GM19239 (cell line): ENCODE measurements around the gene NSDHL.

Source experiments
- DNase-seq: peaks from one replicate; pipeline ENCODE4 v3.0.0; 2011; ENCODE audit warnings: low spot score; ENCODE audit not compliant: insufficient read length
- FAIRE-seq: peaks from 2 replicates; lab custom pipeline; 2011; peaks lifted over from hg19 to GRCh38; lab: Jason Lieb, UNC

The NSDHL gene

DNA sequence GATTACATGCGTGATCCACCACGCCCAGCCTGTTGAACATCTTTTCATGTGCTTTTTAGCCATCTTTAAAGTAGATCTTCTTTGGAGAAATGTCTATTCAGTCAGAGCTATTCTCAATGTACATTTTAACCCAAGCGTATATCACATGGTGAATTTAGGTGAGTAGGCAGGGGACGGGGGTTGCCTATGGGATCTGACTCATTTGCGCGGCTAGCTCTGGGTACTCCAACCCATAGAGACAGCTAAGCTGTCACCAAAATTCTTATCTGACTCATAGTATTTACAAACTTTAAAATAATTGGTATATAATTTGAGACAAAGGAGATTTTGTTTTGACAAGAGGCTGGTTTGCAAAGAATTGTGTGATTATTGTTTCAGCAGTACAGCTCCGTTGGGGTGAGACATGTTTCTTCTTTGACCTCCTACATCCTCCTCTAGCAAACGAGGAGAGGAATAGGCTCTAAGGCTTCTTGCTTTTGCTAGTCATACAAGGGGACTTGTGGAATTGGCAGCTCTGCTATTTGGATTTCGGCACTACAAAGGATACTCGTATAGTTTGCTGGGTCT lies 12.0 kb downstream of the NSDHL start:
- FAIRE-seq (no peak), DNase-seq (no peak)

DNA sequence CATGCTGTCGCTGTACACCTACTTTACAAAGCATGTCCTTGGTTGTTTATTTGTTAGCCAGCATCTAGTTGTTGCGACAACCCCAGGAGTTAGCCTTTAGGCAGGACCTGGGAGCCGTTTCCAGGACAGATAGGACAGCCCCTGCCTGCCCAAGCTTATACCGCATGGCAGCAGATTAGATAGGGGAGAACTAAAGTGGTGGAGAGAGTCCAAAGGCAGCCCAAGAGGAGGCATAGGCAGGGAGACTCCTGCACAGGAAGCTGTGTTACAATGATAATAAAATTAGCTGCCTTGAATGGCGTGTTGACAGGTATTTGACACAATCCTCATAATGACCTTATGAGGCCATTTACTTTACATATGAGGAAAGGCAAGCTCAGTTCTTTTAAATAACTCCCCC lies 13.0 kb downstream of the NSDHL start:
- no peak for FAIRE-seq
- no peak for DNase-seq

DNA sequence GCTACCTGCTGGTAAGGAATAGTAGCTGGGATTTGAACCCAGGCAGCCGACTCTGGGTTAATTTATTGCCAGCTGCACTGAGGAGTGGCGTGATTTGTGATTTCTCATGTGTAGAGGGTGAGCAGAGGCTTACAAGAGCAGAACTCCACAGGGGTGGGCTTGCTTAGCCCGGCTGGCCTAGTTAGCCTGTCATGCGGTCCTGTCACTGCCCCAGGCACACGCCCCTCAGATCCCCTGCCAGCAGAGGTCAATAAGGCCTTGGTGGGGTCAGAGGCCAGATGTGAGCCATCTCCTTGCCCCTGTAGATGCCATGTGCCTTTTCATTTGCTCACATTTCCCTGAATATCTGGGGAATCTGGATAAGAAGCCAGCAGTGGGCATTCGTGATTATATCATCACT lies 13.4 kb downstream of the NSDHL start:
- FAIRE-seq, result no peak
- no peak for DNase-seq

DNA sequence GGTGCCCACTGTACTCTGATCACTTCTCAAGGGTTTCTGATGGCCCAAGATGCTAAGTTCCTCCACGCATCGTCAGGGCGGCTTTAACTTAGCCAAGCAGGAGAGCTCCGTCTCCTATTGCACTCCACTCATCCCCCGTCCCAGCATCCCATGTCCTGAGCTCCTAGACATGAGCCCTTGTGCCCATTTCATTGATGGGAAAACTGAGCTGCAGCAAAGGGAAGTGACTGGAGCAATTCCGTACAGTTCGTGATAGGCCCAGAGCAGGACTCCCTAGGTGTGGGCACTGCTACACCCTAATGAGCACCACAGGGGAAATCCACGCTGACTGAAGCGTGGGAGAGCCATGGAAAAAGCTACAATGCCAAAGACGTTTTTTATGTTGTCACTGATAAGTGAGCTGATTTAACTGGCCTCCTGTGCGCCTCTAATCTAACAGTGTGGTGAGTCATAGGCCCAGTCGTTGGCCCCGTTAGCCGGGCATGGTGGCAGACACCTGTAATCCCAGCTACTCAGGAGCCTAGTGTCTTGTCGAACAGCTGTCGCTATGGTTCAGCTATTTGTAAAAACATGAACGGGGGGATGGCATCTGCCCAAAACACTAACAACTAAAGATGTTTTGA lies 14.9 kb downstream of the NSDHL start:
- FAIRE-seq (no peak), DNase-seq (no peak)

DNA sequence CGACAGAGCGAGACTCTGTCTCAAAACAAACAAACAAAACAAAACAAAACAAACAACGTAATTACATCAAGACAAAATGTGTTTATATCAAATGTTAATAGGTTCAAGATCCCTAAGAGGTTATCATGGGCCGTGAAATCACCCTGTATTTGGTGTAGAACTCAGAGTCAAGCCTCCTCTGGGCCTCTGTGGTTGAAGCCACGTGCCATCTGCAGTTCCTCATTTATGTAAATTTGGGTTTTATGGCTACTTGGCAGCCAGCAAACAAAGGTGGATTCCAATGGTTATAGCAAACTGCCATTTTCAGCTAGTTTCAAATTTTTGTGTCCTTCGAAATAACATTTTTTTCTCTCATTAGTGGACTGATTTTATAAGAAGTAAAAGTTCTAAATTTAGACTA lies 16.4 kb downstream of the NSDHL start:
- FAIRE-seq, result no peak
- no peak for DNase-seq

DNA sequence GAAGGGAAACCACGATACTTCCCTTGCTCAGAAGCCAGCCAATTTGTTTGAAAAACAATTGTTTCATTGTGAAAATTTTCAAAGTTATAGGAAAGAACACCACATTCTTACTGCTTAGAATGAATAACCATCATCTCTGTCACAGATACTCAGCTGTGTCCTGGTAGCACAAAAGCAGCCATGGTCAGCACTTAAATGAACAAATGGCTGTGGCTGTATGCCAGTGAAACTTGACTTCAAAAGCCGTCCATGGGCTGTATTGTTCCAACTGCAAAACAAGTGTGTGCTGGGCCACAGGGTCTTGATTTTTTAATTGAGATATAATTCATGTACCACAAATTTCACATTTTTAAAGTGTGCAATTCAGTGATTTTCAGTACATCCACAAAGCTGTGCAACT lies 19.6 kb downstream of the NSDHL start:
- DNase-seq (no peak), FAIRE-seq (no peak)

DNA sequence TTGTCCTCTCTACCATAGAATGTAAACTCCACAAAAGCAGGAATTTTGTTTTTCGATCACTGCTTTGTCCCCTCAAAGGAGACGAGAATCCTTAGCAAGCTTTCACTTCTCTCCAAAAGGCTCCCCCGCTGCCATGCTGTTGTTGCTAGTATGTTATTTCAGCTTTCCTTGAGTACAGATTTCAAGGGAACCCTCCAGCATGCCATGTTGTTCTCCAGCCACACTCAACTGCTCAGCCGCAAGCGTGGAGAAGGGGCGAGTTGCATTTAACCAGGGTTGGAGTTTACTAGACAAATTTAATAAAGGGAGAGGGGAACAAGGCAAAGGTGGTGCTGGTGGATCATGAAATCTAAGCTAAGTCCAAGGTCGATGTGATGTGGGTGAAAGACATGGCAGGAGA lies 23.1 kb downstream of the NSDHL start:
- no peak for DNase-seq
- no peak for FAIRE-seq

DNA sequence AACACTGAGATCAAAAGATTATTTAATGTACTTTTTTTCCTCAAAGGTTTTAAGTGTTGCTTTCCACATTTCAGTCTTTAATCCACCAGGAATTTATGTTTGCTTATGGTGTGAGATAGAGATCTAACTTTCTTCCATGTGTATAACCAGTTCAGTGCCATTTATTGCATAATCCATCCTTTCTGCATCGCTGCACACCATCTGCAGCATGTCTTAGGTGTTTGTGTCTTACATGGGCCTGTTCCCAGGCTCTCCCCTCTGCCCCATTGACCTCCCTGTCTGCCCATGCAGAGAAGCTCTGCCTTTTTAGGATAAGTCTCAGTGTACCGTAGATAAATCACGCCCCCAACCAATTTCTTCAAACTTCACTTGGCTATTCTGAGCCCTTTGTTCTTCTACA lies 30.3 kb downstream of the NSDHL start:
- DNase-seq (no peak), FAIRE-seq (no peak)

DNA sequence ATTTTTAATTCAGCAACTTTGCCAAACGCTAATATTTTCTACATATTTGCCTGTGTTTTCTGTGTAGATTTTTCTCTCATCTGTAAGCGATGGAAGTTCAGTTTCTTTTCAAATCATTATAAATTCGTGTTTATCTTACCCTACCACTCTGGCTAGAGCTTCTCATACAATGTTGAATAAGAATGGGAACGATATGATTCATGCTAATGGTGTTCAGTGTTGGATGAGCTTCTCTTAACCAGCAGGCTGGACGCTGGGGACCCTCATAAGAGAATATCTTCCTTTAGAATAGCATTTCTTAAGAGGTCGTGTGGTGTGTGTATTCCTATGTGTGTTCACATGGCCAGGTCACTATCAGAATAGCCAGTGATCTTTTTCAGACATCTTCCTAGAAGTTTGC lies 31.0 kb downstream of the NSDHL start:
- DNase-seq (no peak), FAIRE-seq (no peak)

DNA sequence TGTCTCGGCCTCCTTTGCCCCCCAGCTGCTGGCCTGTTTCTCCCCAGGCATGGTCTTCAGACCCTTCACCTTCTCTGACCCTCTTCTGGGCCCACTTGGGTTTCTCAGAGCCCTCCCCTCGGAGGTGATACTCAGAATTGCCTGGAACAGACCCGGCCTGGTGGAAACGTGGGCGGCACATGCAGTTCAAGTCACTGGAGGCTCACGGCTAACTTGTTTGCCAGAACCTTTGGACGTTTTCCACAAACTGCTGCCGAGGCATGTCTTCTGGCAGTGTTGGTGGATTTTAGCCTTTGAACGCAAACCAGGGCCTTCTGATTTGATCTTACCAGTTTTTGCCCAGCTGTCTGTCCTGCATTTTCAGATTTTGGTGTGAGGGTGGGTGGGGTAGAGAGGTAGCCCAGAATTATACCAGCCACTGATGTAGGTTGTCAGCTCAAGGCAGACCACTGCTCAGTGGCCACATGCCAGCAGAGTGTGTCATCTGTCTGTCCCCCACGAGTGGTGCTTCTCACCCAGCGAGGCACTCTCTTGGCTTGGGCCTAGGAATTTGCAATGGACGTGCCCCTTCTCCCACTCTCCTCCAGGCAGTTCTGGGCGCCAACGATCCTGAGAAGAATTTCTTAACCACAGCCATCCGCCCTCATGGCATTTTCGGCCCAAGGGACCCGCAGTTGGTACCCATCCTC lies 34.5 kb downstream of the NSDHL start:
- FAIRE-seq (no peak), DNase-seq (no peak)

DNA sequence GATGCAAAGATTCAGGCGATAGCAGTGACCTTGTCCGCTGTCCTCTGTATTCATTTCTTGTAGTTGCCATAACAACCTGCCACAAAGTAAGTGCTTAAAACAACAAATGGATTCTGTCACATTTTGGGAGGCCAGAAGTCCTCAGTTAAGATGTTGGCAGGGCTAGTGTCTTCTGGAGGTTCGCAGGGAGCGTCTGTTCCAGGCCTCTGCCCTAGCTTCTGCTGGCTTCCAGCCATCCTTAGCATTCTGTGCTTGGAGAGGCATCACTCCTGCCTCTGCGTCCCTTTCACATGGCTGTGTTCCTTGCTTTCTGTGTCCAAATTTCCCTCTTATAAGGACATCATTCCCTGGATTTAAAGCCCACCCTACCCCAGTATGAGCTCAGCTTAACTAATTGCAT lies 35.5 kb downstream of the NSDHL start:
- no peak for FAIRE-seq
- no peak for DNase-seq

DNA sequence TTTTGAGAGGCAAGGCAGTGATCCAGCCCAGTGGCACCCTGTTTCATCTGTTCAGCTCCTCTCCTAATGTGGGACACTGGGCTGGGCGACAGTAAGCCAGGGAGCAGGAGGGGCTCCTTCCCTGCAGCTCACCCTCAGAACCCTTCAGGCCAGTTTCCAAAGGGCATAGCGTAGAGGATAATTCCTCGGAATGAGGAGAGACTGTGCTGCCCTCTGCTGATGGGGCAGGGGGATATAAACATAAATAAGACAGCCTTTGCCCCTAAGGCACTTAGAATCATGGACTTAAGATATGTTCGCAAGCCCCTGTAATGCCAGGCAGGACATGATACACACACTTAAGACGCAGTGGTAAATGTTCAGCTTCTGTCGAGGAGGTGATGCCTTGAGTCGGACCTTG lies 39.1 kb downstream of the NSDHL start:
- no peak for DNase-seq
- no peak for FAIRE-seq

DNA sequence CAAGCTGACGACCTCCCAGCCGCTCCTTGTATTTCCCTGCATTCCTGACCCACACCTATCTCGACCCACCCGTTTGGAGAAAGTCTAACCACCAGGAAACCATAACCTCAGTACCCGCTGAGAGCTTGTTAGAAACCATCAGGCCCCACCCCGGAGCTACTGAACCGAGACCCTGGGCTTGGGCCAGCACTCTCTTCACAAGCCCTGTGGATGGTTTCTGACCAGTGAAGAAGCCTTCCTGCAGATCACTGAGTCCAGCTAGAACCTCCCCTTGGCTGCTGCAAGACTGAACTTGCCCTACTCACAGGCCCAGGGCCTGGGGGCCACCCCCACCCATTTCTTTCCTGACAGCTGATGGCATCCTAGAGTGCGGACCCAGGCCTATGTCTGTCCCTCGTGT lies 40.4 kb downstream of the NSDHL start:
- FAIRE-seq (no peak), DNase-seq (no peak)

DNA sequence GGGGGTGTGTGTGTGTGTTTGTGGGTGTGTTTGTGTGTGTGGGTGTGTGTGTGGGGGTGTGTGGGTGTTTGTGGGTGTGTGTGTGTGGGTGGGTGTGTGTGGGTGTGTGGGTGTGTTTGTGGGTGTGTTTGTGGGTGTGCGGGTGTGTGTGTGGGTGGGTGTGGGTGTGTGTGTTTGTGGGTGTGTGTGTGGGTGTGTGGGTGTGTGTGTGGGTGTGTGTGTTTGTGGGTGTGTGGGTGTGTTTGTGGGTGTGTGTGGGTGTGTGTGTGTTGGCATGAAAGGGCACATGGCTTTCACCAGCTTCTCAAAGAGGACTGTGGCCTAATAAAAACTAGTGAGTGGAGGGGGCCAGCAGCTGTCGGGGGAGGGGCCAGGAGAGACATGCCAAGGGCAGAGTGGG lies 41.7 kb downstream of the NSDHL start:
- no peak for DNase-seq
- FAIRE-seq, result no peak

DNA sequence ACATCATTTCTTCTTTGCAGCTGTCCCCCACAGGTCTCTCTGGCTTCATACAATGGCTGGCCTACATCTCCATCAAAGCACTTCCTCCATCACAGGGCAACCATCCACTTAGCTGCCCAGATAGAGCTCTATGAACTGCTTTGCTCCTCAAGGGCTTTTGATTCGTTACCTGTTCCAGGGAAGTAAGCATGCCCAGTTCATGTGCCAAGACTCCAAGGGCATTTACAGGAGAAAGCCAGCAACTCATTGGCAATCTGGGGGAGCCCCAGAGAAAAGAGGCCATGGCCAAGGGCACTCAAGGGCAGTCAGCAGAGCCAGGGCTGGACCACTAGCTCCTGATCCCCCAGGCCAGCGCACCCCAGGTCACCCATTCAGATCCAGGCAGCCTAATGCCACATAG lies 42.5 kb downstream of the NSDHL start:
- FAIRE-seq (no peak), DNase-seq (no peak)

DNA sequence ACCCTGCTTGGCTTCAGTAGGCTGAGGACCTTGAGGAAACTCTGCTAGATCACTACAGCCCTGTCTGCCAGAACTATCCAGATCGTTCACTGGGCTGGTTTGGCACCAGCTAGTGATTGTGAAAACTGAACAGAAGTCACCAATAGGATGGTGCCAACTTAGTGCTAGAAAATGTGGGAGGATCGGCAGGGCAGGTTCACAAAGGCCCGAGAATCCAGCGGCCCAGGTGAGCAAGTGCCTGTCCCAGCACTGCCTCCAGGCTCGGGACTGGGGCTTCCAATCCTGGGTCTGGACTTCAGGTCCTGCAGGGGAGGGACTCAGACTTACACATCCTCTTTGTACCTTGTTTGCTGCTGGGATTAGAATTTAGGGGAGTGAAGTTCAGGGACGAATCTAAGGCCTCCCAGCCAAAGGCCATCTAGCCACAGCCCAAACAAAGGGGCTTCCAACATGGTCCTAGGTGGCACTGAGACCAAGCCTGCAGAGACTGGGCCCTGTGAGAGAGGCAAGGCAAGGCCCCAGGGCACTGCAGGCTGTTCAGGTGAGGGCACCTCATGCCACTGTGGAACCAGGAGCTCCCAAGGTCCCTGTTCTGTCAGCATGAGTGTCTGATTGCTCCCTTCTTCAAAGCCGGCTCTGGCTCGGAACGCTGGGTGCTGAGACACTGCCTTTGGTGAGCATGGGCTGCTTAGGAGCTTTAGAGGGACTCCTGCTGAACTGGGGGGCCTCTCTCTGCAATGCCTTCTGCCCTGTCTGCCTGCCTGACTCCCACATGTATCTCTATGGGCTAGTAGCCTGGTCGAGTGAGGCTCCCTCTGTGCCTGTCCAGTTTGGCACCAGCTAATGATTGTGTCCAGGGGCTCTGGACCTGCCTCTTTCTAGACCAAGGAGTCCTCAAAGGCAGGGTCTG lies 46.3 kb downstream of the NSDHL start:
- DNase-seq (no peak), FAIRE-seq (no peak)

DNA sequence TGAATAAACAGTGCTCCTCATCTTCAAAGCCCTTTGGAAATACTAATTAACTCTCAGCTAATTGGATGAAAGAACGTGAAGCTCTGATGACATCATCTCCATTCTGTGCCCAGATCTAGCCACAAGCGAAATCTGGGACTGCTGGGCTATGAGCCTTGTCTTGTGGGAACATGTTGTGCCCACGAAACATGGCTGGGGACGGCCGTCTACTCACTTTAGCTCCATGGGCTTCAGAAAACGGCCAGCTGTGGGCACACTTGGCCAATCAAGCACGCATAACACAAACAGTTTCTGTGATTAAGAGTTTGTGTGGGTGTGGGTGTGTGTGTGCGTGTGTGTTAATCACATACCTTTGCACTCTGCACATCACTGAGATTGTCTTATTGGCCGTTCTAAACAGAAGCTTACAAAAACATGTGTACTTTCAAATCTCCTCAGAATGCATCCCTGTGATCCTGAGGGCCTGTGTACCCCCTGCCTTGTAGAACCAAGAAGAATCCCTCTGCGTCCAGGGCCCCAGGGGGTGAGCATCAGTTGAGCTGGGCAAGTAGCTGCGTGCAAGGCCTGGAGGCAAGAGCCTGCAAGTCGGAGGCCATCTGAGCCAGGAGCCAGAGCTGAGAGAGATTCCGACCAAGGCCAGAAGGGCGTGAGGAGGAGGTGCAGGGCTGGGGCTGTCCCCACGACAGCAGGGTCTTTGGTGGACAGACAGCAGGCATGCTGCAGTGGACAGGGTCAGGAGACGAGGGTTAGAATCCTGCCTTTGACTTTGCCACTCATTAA lies 48.3 kb downstream of the NSDHL start:
- FAIRE-seq, result no peak
- DNase-seq, result no peak

DNA sequence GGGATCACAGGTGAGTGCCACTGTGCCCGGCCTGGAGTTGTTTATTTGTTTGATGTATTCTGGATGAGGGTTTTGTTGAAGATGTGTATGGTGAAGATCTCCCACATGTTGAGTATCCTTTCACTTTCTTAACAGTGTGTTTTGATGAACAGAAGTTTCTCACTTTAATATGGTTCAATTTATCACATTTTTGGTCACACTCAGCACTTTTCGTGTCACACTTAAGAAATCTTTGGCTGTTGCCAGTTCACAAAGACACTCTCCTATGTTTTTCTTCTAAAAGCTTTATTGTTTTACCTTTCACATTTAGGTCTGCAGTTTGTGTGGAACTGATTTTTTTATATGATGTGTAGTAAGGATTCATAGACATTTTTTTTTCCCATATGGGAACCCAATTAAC lies 50.4 kb downstream of the NSDHL start:
- FAIRE-seq, result no peak
- no peak for DNase-seq

DNA sequence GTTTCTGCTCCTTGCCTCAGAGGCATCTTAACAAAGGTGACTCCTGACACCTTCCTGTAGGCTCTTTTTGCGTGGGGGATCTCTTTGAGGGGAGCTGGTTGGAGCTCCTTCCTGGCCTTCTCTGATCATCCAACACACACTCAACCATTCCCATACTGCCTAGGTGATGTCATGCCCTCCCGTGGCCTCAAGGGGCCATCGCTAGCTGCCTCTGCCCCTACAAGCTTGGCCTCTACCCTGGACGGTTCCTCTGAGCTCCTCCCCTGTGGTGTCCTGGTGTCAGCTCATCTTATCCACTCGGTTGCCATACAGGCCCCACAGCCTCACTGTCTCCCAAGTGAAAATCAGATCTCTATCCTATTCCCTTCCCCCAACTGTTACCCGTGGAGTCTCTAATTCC lies 53.3 kb downstream of the NSDHL start:
- no peak for DNase-seq
- no peak for FAIRE-seq

DNA sequence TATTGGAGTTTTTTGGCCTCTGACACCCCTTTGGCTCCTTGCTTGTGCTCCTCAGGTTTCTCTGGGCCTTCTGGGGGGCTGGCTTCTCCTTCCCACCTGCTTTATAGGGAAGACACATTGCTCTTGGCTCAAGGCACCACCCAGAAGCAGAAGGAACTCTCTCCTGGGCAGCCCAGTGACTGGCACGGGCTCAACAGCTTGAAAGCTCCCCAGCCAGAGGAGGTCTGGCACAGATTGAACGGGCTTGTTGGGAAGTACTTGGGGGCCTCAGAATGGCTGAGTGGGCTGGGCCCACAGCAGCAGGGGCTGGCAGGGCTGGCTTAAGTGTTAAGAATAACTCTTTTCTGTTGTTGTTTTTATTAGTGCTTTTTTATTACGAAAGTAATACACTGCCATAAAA lies 55.9 kb downstream of the NSDHL start:
- DNase-seq, result no peak
- FAIRE-seq, result peak; percentile 21
